ENCODE measurements around the gene GNG14. TPM values are rescaled to one million over a fixed set of nuclear protein-coding genes. Genes with fewer than 3 reads are reported as not detected.

Gene GNG14
- total and polyA plus RNA-seq, 2 donors = 0.14 TPM; not detected in 1

GRCh38 chr19:12647490-12648071, 40.2 kb upstream of the GNG14 start:
- DNase-seq (ENCODE audit: low read depth in 6 of 9, low spot score in 9 of 9) = peak in 1 of 9 donors; percentile 28
- WGBS = 65% methylated on average over 31 of the region's 31 CpGs
- Histone ChIP-seq H3K4me3 (ENCODE audit: low read length in 2 of 2) (no peak overlapping the region), H3K27ac (ENCODE audit: low read depth in 1 of 2, low read length in 1 of 2) (no peak overlapping the region), H3K9me3 (ENCODE audit: control insufficient read depth in 2 of 2, insufficient read depth in 1 of 2, low read length in 1 of 2) (peaks cover 0 to 12% of the 10 kb centered on the region in 2 donors), H3K4me1 (ENCODE audit: control insufficient read depth in 2 of 2, insufficient read depth in 2 of 2, low read length in 2 of 2) (peaks cover 0 to 7% of the 10 kb centered on the region in 2 donors), H3K36me3 (ENCODE audit: control insufficient read depth in 2 of 2, insufficient read depth in 2 of 2, low read length in 1 of 2) (peaks cover 0 to 23% of the 10 kb centered on the region in 2 donors), H3K27me3 (ENCODE audit: control insufficient read depth in 2 of 2, insufficient read depth in 1 of 2, low read length in 1 of 2) (peaks cover 0 to 8% of the 10 kb centered on the region in 2 donors)

- Histone ChIP-seq H3K4me3 (ENCODE audit: low read length in 2 of 2) (no peak overlapping the region), H3K4me1 (ENCODE audit: control insufficient read depth in 2 of 2, insufficient read depth in 2 of 2, low read length in 2 of 2) (peaks cover 0 to 7% of the 10 kb centered on the region in 2 donors), H3K27ac (ENCODE audit: low read depth in 1 of 2, low read length in 1 of 2) (no peak overlapping the region), H3K27me3 (ENCODE audit: control insufficient read depth in 2 of 2, insufficient read depth in 1 of 2, low read length in 1 of 2) (peaks cover 0 to 8% of the 10 kb centered on the region in 2 donors), H3K9me3 (ENCODE audit: control insufficient read depth in 2 of 2, insufficient read depth in 1 of 2, low read length in 1 of 2) (peaks cover 0 to 12% of the 10 kb centered on the region in 2 donors), H3K36me3 (ENCODE audit: control insufficient read depth in 2 of 2, insufficient read depth in 2 of 2, low read length in 1 of 2) (peaks cover 2 to 20% of the 10 kb centered on the region in 2 donors)
- DNase-seq (ENCODE audit: low read depth in 6 of 9, low spot score in 9 of 9) = no peak
- WGBS = 70% methylated on average over 29 of the region's 29 CpGs
These were observed 39.7 kb upstream of the GNG14 start for GRCh38 chr19:12648088-12648487.

GRCh38 chr19:12649941-12650340, 37.9 kb upstream of the GNG14 start:
- DNase-seq (ENCODE audit: low read depth in 6 of 9, low spot score in 9 of 9) = no peak
- H3K36me3 ChIP-seq (ENCODE audit: control insufficient read depth in 2 of 2, insufficient read depth in 2 of 2, low read length in 1 of 2) = peaks cover 8 to 19% of the 10 kb centered on the region in 2 donors
- H3K4me1 ChIP-seq (ENCODE audit: control insufficient read depth in 2 of 2, insufficient read depth in 2 of 2, low read length in 2 of 2) = peaks cover 0 to 7% of the 10 kb centered on the region in 2 donors
- peaks cover 0 to 8% of the 10 kb centered on the region in 2 donors for H3K27me3 ChIP-seq (ENCODE audit: control insufficient read depth in 2 of 2, insufficient read depth in 1 of 2, low read length in 1 of 2)
- WGBS = 98% methylated on average over 10 of the region's 10 CpGs
- H3K4me3 ChIP-seq (ENCODE audit: low read length in 2 of 2) = no peak overlapping the region
- no peak overlapping the region for H3K27ac ChIP-seq (ENCODE audit: low read depth in 1 of 2, low read length in 1 of 2)
- H3K9me3 ChIP-seq (ENCODE audit: control insufficient read depth in 2 of 2, insufficient read depth in 1 of 2, low read length in 1 of 2) = peaks cover 0 to 12% of the 10 kb centered on the region in 2 donors

- no peak for DNase-seq (ENCODE audit: low read depth in 6 of 9, low spot score in 9 of 9)
- no peak overlapping the region for H3K27ac ChIP-seq (ENCODE audit: low read depth in 1 of 2, low read length in 1 of 2)
- peaks cover 0 to 7% of the 10 kb centered on the region in 2 donors for H3K4me1 ChIP-seq (ENCODE audit: control insufficient read depth in 2 of 2, insufficient read depth in 2 of 2, low read length in 2 of 2)
- H3K9me3 ChIP-seq (ENCODE audit: control insufficient read depth in 2 of 2, insufficient read depth in 1 of 2, low read length in 1 of 2) = peaks cover 0 to 10% of the 10 kb centered on the region in 2 donors
- no peak overlapping the region for H3K4me3 ChIP-seq (ENCODE audit: low read length in 2 of 2)
- H3K27me3 ChIP-seq (ENCODE audit: control insufficient read depth in 2 of 2, insufficient read depth in 1 of 2, low read length in 1 of 2) = peaks cover 0 to 8% of the 10 kb centered on the region in 2 donors
- WGBS = 98% methylated on average over 6 of the region's 6 CpGs
- peaks cover 28 to 36% of the 10 kb centered on the region in 2 donors for H3K36me3 ChIP-seq (ENCODE audit: control insufficient read depth in 2 of 2, insufficient read depth in 2 of 2, low read length in 1 of 2)
These were observed 35.6 kb upstream of the GNG14 start for GRCh38 chr19:12652219-12652618.

- peaks cover 0 to 4% of the 10 kb centered on the region in 2 donors for H3K9me3 ChIP-seq (ENCODE audit: control insufficient read depth in 2 of 2, insufficient read depth in 1 of 2, low read length in 1 of 2)
- H3K4me1 ChIP-seq (ENCODE audit: control insufficient read depth in 2 of 2, insufficient read depth in 2 of 2, low read length in 2 of 2) = no peaks in the 10 kb centered on the region
- H3K4me3 ChIP-seq (ENCODE audit: low read length in 2 of 2) = no peak overlapping the region
- H3K27me3 ChIP-seq (ENCODE audit: control insufficient read depth in 2 of 2, insufficient read depth in 1 of 2, low read length in 1 of 2) = no peaks in the 10 kb centered on the region
- over 99% methylated on average over 8 of the region's 8 CpGs for WGBS
- peaks cover 43 to 50% of the 10 kb centered on the region in 2 donors for H3K36me3 ChIP-seq (ENCODE audit: control insufficient read depth in 2 of 2, insufficient read depth in 2 of 2, low read length in 1 of 2)
- DNase-seq (ENCODE audit: low read depth in 6 of 9, low spot score in 9 of 9) = no peak
- no peak overlapping the region for H3K27ac ChIP-seq (ENCODE audit: low read depth in 1 of 2, low read length in 1 of 2)
These were observed 32.3 kb upstream of the GNG14 start for GRCh38 chr19:12655546-12655945.

- Histone ChIP-seq H3K4me3 (ENCODE audit: low read length in 2 of 2) (no peak overlapping the region), H3K9me3 (ENCODE audit: control insufficient read depth in 2 of 2, insufficient read depth in 1 of 2, low read length in 1 of 2) (peaks cover 0 to 4% of the 10 kb centered on the region in 2 donors), H3K27me3 (ENCODE audit: control insufficient read depth in 2 of 2, insufficient read depth in 1 of 2, low read length in 1 of 2) (no peaks in the 10 kb centered on the region), H3K4me1 (ENCODE audit: control insufficient read depth in 2 of 2, insufficient read depth in 2 of 2, low read length in 2 of 2) (no peaks in the 10 kb centered on the region), H3K27ac (ENCODE audit: low read depth in 1 of 2, low read length in 1 of 2) (no peak overlapping the region), H3K36me3 (ENCODE audit: control insufficient read depth in 2 of 2, insufficient read depth in 2 of 2, low read length in 1 of 2) (peaks cover 54 to 55% of the 10 kb centered on the region in 2 donors)
- WGBS = 97% methylated on average over 50 of the region's 50 CpGs
- no peak for DNase-seq (ENCODE audit: low read depth in 6 of 9, low spot score in 9 of 9)
These were observed 30.8 kb upstream of the GNG14 start for GRCh38 chr19:12656899-12657571.

GRCh38 chr19:12657966-12658365, 29.8 kb upstream of the GNG14 start:
- H3K27ac ChIP-seq (ENCODE audit: low read depth in 1 of 2, low read length in 1 of 2) = no peak overlapping the region
- no peaks in the 10 kb centered on the region for H3K27me3 ChIP-seq (ENCODE audit: control insufficient read depth in 2 of 2, insufficient read depth in 1 of 2, low read length in 1 of 2)
- peaks cover 0 to 4% of the 10 kb centered on the region in 2 donors for H3K9me3 ChIP-seq (ENCODE audit: control insufficient read depth in 2 of 2, insufficient read depth in 1 of 2, low read length in 1 of 2)
- H3K36me3 ChIP-seq (ENCODE audit: control insufficient read depth in 2 of 2, insufficient read depth in 2 of 2, low read length in 1 of 2) = peaks cover 59 to 61% of the 10 kb centered on the region in 2 donors
- no peak for DNase-seq (ENCODE audit: low read depth in 6 of 9, low spot score in 9 of 9)
- WGBS = 97% methylated on average over 22 of the region's 22 CpGs
- H3K4me3 ChIP-seq (ENCODE audit: low read length in 2 of 2) = no peak overlapping the region
- H3K4me1 ChIP-seq (ENCODE audit: control insufficient read depth in 2 of 2, insufficient read depth in 2 of 2, low read length in 2 of 2) = no peaks in the 10 kb centered on the region

GRCh38 chr19:12660980-12661379, 26.8 kb upstream of the GNG14 start:
- peaks cover 5 to 15% of the 10 kb centered on the region in 2 donors for H3K4me1 ChIP-seq (ENCODE audit: control insufficient read depth in 2 of 2, insufficient read depth in 2 of 2, low read length in 2 of 2)
- H3K27ac ChIP-seq (ENCODE audit: low read depth in 1 of 2, low read length in 1 of 2) = no peak overlapping the region
- 98% methylated on average over 12 of the region's 12 CpGs for WGBS
- H3K36me3 ChIP-seq (ENCODE audit: control insufficient read depth in 2 of 2, insufficient read depth in 2 of 2, low read length in 1 of 2) = peaks cover 53 to 69% of the 10 kb centered on the region in 2 donors
- H3K27me3 ChIP-seq (ENCODE audit: control insufficient read depth in 2 of 2, insufficient read depth in 1 of 2, low read length in 1 of 2) = no peaks in the 10 kb centered on the region
- no peak for DNase-seq (ENCODE audit: low read depth in 6 of 9, low spot score in 9 of 9)
- no peak overlapping the region for H3K4me3 ChIP-seq (ENCODE audit: low read length in 2 of 2)
- peaks cover 0 to 4% of the 10 kb centered on the region in 2 donors for H3K9me3 ChIP-seq (ENCODE audit: control insufficient read depth in 2 of 2, insufficient read depth in 1 of 2, low read length in 1 of 2)

Data from thymus (tissue), 11 donors.